Rectal smooth muscle tissue (tissue), 1 donor: Measurements from ENCODE around the gene THAP4.

Experiments
- H3K27ac ChIP-seq: one replicate; pipeline ENCODE4 v1.7.0; 2013; ENCODE audit warnings: low read depth, low read length, inconsistent platforms
- H3K27me3 ChIP-seq: one replicate; pipeline ENCODE4 v1.7.0; 2013; ENCODE audit warnings: low read length; ENCODE audit not compliant: control insufficient read depth, insufficient read depth
- H3K36me3 ChIP-seq: one replicate; pipeline ENCODE4 v1.7.0; 2013; ENCODE audit warnings: low read length; ENCODE audit not compliant: control insufficient read depth, insufficient read depth
- H3K4me1 ChIP-seq: one replicate; pipeline ENCODE4 v1.7.0; 2013; ENCODE audit warnings: low read length; ENCODE audit not compliant: control insufficient read depth, insufficient read depth
- H3K4me3 ChIP-seq: one replicate; pipeline ENCODE4 v1.7.0; 2013; ENCODE audit warnings: low read length
- H3K9ac ChIP-seq: one replicate; pipeline ENCODE4 v1.7.0; 2013; ENCODE audit warnings: low read length

The THAP4 gene

GRCh38 chr2:241637018-241637794, at the start of gene THAP4, which contains the start of gene ATG4B:
TSS of gene THAP4 (minus strand) at chr2:241637158. CDS start at chr2:241637017, 141 bp downstream.
TSS of gene ATG4B (plus strand) at chr2:241637693. CDS start at chr2:241637715, 22 bp downstream.
- Histone ChIP-seq H3K4me3 (peak within 1 kb of the TSS; percentile 95), H3K9ac (peak within 1 kb of the TSS; percentile 85), H3K27me3 (no peaks in the 10 kb centered on the region), H3K4me1 (peaks cover 14% of the 10 kb centered on the region), H3K27ac (peak within 1 kb of the TSS; percentile 97), H3K36me3 (peaks cover 10% of the 10 kb centered on the region)

- H3K27me3 ChIP-seq: no peaks in the 10 kb centered on the region
- H3K4me3 ChIP-seq: peak overlapping the region; percentile 85
- no peak overlapping the region for H3K27ac ChIP-seq
- peaks cover 6% of the 10 kb centered on the region for H3K4me1 ChIP-seq
- peaks cover 8% of the 10 kb centered on the region for H3K36me3 ChIP-seq
- peak overlapping the region; percentile 19 for H3K9ac ChIP-seq
Measured at GRCh38 chr2:241686324-241686649, 49.3 kb upstream of the THAP4 start.

- peaks cover 12% of the 10 kb centered on the region for H3K36me3 ChIP-seq
- H3K4me3 ChIP-seq: no peak overlapping the region
- no peak overlapping the region for H3K27ac ChIP-seq
- H3K4me1 ChIP-seq: peaks cover 4% of the 10 kb centered on the region
- H3K27me3 ChIP-seq: no peaks in the 10 kb centered on the region
- H3K9ac ChIP-seq: no peak overlapping the region
Measured at GRCh38 chr2:241680827-241681599, 44.1 kb upstream of the THAP4 start.

DNA sequence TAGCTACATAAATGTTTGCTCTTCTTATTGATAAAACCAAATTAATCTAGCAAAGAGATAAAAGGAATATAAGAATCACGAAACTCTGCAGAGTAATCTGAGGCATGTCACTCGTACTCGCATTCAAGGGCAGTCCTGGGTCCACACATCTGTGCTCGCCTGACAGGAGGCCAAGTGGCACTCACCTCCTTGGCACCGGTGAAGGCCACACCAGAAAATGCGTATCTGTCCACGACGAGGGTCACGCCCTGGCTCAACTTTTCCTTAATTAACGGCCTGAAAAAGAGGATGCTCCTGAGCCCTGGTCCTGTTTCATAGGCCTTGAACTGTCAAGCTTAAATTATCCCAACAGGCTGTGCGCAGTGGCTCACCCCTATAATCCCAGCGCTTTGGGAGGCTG, 43.1 kb upstream of the THAP4 start:
- H3K9ac ChIP-seq: no peak overlapping the region
- H3K27ac ChIP-seq: no peak overlapping the region
- no peaks in the 10 kb centered on the region for H3K27me3 ChIP-seq
- H3K4me3 ChIP-seq: no peak overlapping the region
- H3K4me1 ChIP-seq: peaks cover 4% of the 10 kb centered on the region
- H3K36me3 ChIP-seq: peaks cover 14% of the 10 kb centered on the region

DNA sequence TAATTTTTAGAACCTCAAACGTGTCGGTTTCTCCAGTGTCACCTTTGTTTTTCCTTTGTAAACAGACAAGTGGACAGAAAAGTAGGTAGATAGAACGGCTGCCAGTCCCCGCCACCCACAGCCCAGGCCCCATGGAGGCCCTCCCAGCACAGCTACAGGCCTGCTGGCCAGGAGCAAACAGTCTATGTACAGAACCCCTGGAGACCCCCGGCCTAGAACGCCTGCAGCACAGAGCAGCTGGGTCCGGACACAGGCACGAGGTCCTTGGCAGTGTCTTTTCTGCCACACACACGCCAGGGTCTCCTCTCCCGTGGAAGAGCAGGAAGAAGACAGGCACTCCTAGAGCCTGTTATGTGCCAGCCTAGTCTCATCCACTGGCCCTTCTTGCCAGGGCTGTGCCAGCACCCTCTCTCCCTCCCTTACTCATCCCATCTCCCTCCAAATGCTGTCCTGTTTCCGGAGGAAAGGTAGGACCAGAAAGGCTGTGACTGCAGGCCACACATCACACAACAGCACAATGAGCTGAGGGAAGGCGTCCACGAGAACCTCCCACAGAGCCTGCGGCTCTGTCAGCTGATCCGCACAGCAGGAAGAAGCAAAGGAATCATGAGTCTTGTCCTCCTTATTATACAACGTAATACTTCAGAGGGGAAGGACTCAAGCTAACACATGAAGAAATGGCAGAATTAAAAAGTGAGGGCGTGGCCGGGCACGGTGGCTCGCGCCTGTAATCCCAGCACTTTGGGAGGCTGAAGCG, 42.0 kb upstream of the THAP4 start:
- no peaks in the 10 kb centered on the region for H3K27me3 ChIP-seq
- peaks cover 16% of the 10 kb centered on the region for H3K36me3 ChIP-seq
- H3K4me3 ChIP-seq: no peak overlapping the region
- peaks cover 4% of the 10 kb centered on the region for H3K4me1 ChIP-seq
- no peak overlapping the region for H3K27ac ChIP-seq
- H3K9ac ChIP-seq: no peak overlapping the region

DNA sequence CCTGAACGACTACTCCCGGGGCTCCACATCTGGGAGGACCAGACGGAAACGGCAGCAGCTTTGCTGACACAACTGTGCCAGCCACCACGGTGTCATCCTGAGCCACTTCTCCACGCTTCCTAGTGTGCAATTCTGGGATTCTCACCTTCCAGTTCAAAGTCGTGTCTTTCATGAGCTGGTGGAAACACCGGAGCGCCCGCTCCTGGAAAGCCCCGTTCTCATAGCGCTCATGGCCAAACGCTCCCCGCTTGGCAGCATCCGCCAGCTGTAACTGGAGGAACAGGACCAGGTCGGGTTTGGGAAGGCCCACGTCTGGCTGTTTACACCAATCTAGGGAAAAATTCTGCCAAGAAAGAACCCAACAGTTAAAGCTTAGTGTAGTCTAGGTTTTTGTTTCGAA, 41.3 kb upstream of the THAP4 start:
- Histone ChIP-seq H3K4me1 (peaks cover 4% of the 10 kb centered on the region), H3K4me3 (no peak overlapping the region), H3K27me3 (no peaks in the 10 kb centered on the region), H3K27ac (no peak overlapping the region), H3K9ac (no peak overlapping the region), H3K36me3 (peaks cover 17% of the 10 kb centered on the region)

DNA sequence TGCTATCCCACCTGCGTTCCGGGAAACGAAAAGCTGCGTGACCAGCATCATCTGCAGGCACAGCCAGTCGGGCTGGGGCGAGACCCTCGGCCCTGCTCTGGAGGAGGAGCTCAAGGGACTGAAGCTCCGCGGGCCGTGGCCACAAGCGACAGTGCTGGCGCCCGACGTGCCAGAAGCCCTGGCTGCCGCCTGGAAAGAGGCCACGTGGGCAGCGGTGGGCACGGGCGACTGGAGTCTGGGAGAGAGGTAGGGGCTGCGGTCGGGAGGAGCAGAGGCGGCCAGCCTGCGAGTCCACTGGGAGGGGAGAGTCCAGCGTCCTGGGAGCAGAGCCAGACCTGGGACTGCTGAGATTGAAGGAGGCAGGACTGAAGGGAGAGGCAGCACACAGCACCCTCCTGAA, 40.4 kb upstream of the THAP4 start:
- Histone ChIP-seq H3K27ac (no peak overlapping the region), H3K4me3 (no peak overlapping the region), H3K27me3 (no peaks in the 10 kb centered on the region), H3K36me3 (peaks cover 18% of the 10 kb centered on the region), H3K9ac (no peak overlapping the region), H3K4me1 (peaks cover 4% of the 10 kb centered on the region)

- Histone ChIP-seq H3K27ac (no peak overlapping the region), H3K36me3 (peaks cover 24% of the 10 kb centered on the region), H3K4me1 (peaks cover 4% of the 10 kb centered on the region), H3K9ac (no peak overlapping the region), H3K27me3 (no peaks in the 10 kb centered on the region), H3K4me3 (no peak overlapping the region)
Measured at GRCh38 chr2:241676665-241677064, 39.7 kb upstream of the THAP4 start.

DNA sequence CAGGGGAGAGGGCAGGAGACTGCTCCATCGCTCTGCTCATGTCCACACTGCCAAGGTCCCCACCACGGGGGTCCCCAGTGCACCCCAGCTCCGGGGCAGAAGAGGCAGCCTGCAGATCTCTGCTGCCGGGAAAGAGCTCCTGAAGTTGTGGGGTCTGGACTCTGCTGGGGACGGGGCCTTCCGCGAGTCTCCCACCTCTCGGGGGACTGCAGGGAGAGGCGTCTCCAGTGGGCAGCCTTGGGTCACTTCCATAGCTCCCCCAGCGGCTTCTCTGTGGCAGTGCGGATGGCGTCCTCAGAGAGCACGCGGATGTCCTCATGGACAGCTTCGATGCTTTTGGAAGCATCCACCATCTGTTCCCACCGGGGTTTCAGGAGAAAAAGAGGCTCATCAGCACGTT, 38.9 kb upstream of the THAP4 start:
- H3K9ac ChIP-seq: no peak overlapping the region
- peaks cover 31% of the 10 kb centered on the region for H3K36me3 ChIP-seq
- no peaks in the 10 kb centered on the region for H3K27me3 ChIP-seq
- H3K4me1 ChIP-seq: no peaks in the 10 kb centered on the region
- H3K4me3 ChIP-seq: no peak overlapping the region
- no peak overlapping the region for H3K27ac ChIP-seq

GRCh38 chr2:241673797-241674725, 37.1 kb upstream of the THAP4 start:
- no peak overlapping the region for H3K9ac ChIP-seq
- no peak overlapping the region for H3K4me3 ChIP-seq
- H3K27ac ChIP-seq: peak overlapping the region; percentile 51
- no peaks in the 10 kb centered on the region for H3K27me3 ChIP-seq
- peaks cover 36% of the 10 kb centered on the region for H3K36me3 ChIP-seq
- H3K4me1 ChIP-seq: no peaks in the 10 kb centered on the region

DNA sequence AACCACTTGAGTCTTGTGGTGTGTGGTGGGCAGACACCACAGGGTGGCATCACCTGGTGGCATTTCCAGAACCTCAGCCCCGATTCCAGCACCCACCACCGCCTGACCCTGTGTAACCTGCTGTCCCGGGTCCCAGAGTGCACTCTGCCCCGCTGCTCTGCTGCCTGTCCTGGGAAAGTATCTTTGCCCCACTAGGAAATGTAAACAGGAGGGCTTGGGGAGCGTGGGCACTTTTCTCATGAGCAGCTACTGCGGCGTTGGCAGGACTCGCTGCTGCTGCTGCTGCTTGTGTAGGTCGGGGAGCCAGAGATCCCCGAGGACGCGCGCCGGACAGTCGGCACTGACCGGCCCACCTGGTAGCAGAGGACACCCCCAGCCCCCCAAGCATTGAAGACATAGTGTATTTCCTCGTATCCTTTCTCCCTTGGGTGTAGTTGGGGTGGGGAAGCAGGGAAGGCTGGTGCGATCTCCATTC, 36.3 kb upstream of the THAP4 start:
- no peaks in the 10 kb centered on the region for H3K27me3 ChIP-seq
- H3K4me3 ChIP-seq: no peak overlapping the region
- peaks cover 41% of the 10 kb centered on the region for H3K36me3 ChIP-seq
- no peak overlapping the region for H3K27ac ChIP-seq
- H3K4me1 ChIP-seq: no peaks in the 10 kb centered on the region
- H3K9ac ChIP-seq: no peak overlapping the region
